Smooth muscle cell (in vitro differentiated cells): ENCODE data around the gene SPOP. TPM values are rescaled to one million over a fixed set of nuclear protein-coding genes. Genes with fewer than 3 reads are reported as not detected.
"Not testable (repeated sequence)": the region's sequence is repeated elsewhere in the genome, so short reads cannot be mapped to it uniquely, and the experiment has no call there.

Source experiments
- DNase-seq: peaks from one replicate; lab custom pipeline; 2025; ENCODE audit not compliant: unreplicated experiment; lab: John Stamatoyannopoulos, UW
- H2AFZ ChIP-seq: fragments of 200-600 bp; sonication (generic); 2 replicates; pipeline ENCODE4 v1.6.0; 2016; ENCODE audit warnings: antibody characterized with exemption, low read depth, mild to moderate bottlenecking
- H3F3A ChIP-seq: fragments of 200-600 bp; sonication (generic); 2 replicates; pipeline ENCODE4 v1.6.0; 2017; ENCODE audit warnings: antibody characterized with exemption, low read depth
- H3K27ac ChIP-seq: fragments of 200-600 bp; sonication (generic); 2 replicates; pipeline ENCODE4 v1.5.1; 2016; ENCODE audit warnings: low read depth, mild to moderate bottlenecking
- H3K27me3 ChIP-seq: fragments of 200-600 bp; sonication (generic); 2 replicates; pipeline ENCODE4 v1.6.1; 2016; ENCODE audit warnings: low read depth, mild to moderate bottlenecking
- H3K36me3 ChIP-seq: fragments of 200-600 bp; sonication (generic); 2 replicates; pipeline ENCODE4 v1.5.1; 2016; ENCODE audit warnings: low read depth
- H3K4me1 ChIP-seq: fragments of 200-600 bp; sonication (generic); 2 replicates; pipeline ENCODE4 v1.5.1; 2016; ENCODE audit warnings: low read depth
- H3K4me2 ChIP-seq: fragments of 200-600 bp; sonication (generic); 2 replicates; pipeline ENCODE4 v1.6.0; 2016; ENCODE audit warnings: mild to moderate bottlenecking
- H3K4me3 ChIP-seq: fragments of 200-600 bp; sonication (generic); 2 replicates; pipeline ENCODE4 v1.5.1; 2016; ENCODE audit warnings: mild to moderate bottlenecking
- H3K79me2 ChIP-seq: fragments of 200-600 bp; sonication (generic); 2 replicates; pipeline ENCODE4 v1.6.0; 2016; ENCODE audit warnings: low read depth, mild to moderate bottlenecking
- H3K9ac ChIP-seq: fragments of 200-600 bp; sonication (generic); 2 replicates; pipeline ENCODE4 v1.6.0; 2016; ENCODE audit warnings: low read depth
- H3K9me3 ChIP-seq: fragments of 200-600 bp; sonication (generic); replicated peaks from 2 replicates; pipeline ENCODE4 v1.5.1; 2016; ENCODE audit warnings: low read depth
- H4K20me1 ChIP-seq: fragments of 200-600 bp; sonication (generic); 2 replicates; pipeline ENCODE4 v1.6.0; 2016; ENCODE audit warnings: low read depth
- WGBS: methylation state at CpG from one replicate; pipeline ENCODE4 v1.1.7; 2016; ENCODE audit warnings: low lambda C conversion rate; 5-methylcytosine and 5-hydroxymethylcytosine counted together
- polyA plus RNA-seq: library from polyadenylated mRNA; unstranded; fragments of >200 nt; fragmentation: Nextera tagmentation; extraction: Ambion mirVana; gene quantifications from 2 replicates; pipeline ENCODE4 v1.2.1, GENCODE V29; 2016
- total RNA-seq: library from RNA; depleted of rRNA; stranded (reverse); fragments of >200 nt; gene quantifications from 2 replicates; pipeline ENCODE4 v1.2.3, GENCODE V29; 2014
- TF ChIP-seq, protein P1 (sequence below): fragments of 200-600 bp; sonication (generic); IDR thresholded peaks from 2 replicates; pipeline ENCODE4 v1.5.1; 2017; ENCODE audit warnings: borderline replicate concordance, mild to moderate bottlenecking, antibody characterized with exemption; ENCODE audit not compliant: insufficient read depth, poor library complexity, severe bottlenecking

The SPOP gene
- total and polyA plus RNA-seq, 2 experiments from 2014 or later = 55.0 to 69.8 TPM

DNA sequence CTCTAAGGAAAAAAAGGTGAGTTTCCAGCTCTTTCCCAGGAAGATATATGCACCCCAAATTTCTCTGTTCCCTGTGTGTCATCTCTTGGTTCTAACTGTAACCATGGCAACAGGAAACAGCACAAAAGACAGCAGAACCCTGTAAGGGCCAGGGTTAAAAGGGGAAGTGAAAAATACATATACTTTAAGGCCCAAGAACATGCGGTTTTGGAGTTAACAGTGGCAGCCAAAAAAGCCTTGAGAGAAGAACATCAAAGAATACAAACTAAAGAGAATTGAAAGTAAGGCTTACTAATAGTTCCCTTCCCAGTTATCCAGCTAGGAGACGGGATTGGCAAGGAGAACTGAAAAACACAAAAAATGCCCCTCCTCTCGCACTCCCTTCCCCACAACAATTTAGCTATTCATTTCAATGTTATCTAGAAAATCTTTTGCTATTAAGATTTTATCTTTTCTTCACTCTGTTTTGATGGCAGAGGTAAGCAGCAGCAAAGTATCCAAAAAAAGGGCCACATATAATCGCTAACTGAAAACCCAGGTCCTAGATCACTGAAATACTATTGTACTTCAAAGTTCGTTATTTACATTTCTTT, 1.5 kb downstream of the SPOP start:
- no peaks in the 10 kb centered on the region for H3K9me3 ChIP-seq
- H3K4me2 ChIP-seq = peak overlapping the region; percentile 93
- TF ChIP-seq, protein P1, sequence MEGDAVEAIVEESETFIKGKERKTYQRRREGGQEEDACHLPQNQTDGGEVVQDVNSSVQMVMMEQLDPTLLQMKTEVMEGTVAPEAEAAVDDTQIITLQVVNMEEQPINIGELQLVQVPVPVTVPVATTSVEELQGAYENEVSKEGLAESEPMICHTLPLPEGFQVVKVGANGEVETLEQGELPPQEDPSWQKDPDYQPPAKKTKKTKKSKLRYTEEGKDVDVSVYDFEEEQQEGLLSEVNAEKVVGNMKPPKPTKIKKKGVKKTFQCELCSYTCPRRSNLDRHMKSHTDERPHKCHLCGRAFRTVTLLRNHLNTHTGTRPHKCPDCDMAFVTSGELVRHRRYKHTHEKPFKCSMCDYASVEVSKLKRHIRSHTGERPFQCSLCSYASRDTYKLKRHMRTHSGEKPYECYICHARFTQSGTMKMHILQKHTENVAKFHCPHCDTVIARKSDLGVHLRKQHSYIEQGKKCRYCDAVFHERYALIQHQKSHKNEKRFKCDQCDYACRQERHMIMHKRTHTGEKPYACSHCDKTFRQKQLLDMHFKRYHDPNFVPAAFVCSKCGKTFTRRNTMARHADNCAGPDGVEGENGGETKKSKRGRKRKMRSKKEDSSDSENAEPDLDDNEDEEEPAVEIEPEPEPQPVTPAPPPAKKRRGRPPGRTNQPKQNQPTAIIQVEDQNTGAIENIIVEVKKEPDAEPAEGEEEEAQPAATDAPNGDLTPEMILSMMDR = no peak
- no peaks in the 10 kb centered on the region for H3K27me3 ChIP-seq
- peak overlapping the region; percentile 64 for H3K4me3 ChIP-seq
- peak overlapping the region; percentile 95 for H3K9ac ChIP-seq
- H3K4me1 ChIP-seq = peaks cover 16% of the 10 kb centered on the region
- DNase-seq = no peak
- H2AFZ ChIP-seq = no peak overlapping the region
- peaks cover 55% of the 10 kb centered on the region for H4K20me1 ChIP-seq
- whole genome bisulfite sequencing = 58% methylated on average over 5 of the region's 5 CpGs
- no peaks in the 10 kb centered on the region for H3K36me3 ChIP-seq
- H3K79me2 ChIP-seq = peaks cover 59% of the 10 kb centered on the region
- H3F3A ChIP-seq = no peaks in the 10 kb centered on the region
- H3K27ac ChIP-seq = peak overlapping the region; percentile 91

DNA sequence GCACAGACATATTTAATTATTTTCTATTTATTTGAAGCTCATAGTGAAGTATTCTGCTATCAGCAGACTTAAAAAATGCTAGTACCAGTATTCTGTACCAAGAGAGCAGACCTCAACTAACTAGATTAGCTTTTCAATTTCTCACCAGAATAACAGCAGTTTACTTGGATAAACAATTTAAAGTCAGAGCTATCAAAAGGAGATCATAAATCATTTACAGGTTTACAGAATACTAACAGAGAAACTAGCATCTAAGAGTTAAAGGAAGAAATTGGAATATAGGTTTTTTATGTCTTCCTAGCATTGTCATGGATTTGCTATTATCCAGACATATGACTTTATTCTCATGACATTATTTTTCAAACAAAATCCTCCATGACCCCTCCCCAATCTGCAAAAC, 3.4 kb downstream of the SPOP start:
- H3K9ac ChIP-seq = no peak overlapping the region
- H3K4me2 ChIP-seq = no peak overlapping the region
- H3K4me1 ChIP-seq = peaks cover 16% of the 10 kb centered on the region
- H3K9me3 ChIP-seq = no peaks in the 10 kb centered on the region
- H3K4me3 ChIP-seq = no peak overlapping the region
- TF ChIP-seq, protein P1 = no peak
- no peak overlapping the region for H2AFZ ChIP-seq
- H3K79me2 ChIP-seq = peaks cover 78% of the 10 kb centered on the region
- DNase-seq = no peak
- no peaks in the 10 kb centered on the region for H3K36me3 ChIP-seq
- H4K20me1 ChIP-seq = peaks cover 74% of the 10 kb centered on the region
- peaks cover 4% of the 10 kb centered on the region for H3F3A ChIP-seq
- no peaks in the 10 kb centered on the region for H3K27me3 ChIP-seq
- no peak overlapping the region for H3K27ac ChIP-seq

DNA sequence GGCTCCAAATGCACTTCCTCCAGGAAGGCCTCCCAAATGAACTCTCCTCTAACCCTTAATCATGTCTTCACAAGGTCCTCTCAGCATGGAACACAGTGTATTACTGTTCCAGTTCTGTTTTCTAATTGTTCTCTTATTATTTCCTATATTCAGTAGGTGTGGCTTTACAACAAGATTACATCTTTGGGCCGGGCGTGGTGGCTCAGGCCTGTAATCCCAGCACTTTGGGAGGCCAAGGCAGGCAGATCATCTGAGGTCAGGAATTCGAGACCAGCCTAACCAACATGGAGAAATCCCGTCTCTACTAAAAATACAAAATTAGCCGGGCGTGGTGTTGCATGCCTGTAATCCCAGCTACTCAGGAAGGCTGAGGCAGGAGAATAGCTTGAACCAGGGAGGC, 4.2 kb downstream of the SPOP start:
- 97% methylated on average over 6 of the region's 6 CpGs for WGBS
- H3K4me1 ChIP-seq = peaks cover 16% of the 10 kb centered on the region
- peaks cover 76% of the 10 kb centered on the region for H4K20me1 ChIP-seq
- not testable (repeated sequence) for H3K27ac ChIP-seq, H3K4me2 ChIP-seq, H3F3A ChIP-seq, H3K9ac ChIP-seq, H3K27me3 ChIP-seq, DNase-seq, H2AFZ ChIP-seq, H3K36me3 ChIP-seq, H3K9me3 ChIP-seq, H3K4me3 ChIP-seq
- peaks cover 86% of the 10 kb centered on the region for H3K79me2 ChIP-seq

DNA sequence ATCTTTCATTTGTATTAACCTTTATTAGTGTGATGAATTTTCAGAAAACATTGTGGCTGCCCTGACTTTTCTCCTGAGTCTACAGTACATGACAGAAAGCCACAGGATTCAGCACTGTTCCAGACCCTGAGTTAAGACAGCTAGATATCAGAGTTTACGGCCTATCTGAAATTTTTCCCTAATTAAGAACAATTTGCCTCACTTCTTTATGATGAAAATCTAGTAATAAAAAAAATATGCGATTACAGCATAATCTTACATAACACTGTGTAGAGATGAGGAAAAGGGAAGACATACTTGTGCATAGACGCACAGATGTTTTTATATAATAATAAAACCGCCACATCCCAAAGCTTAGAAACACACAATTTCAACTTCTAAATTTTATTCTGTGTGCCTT, 7.3 kb downstream of the SPOP start:
- Histone ChIP-seq H3K79me2 (peaks cover 100% of the 10 kb centered on the region), H3K36me3 (no peaks in the 10 kb centered on the region), H3K27ac (no peak overlapping the region), H3K27me3 (no peaks in the 10 kb centered on the region), H2AFZ (no peak overlapping the region), H3K4me1 (peaks cover 3% of the 10 kb centered on the region), H3K9ac (no peak overlapping the region), H4K20me1 (peaks cover 87% of the 10 kb centered on the region), H3K9me3 (no peaks in the 10 kb centered on the region), H3F3A (peaks cover 4% of the 10 kb centered on the region), H3K4me3 (no peak overlapping the region), H3K4me2 (no peak overlapping the region)
- no peak for DNase-seq
- WGBS = 91% methylated on average over 4 of the region's 4 CpGs
- TF ChIP-seq, protein P1 = no peak
